K562 (cell line): Measurements from ENCODE around the gene EVC. TPM values are rescaled to one million over a fixed set of nuclear protein-coding genes. Genes with fewer than 3 reads are reported as not detected.

Source experiments
- ATAC-seq: fragments of 200-7000 bp; cut with Tn5 transposase; 3 replicates; pipeline ENCODE4 v1.9.1; 2020; ENCODE audit warnings: moderate library complexity
- BruUV-seq: library from RNA; stranded (reverse); fragments of 400-500 nt; replicated peaks from 2 replicates; lab custom pipeline; 2021; lab: Mats Ljungman, UMichigan
- CTCF ChIA-PET: fragments of 300-600 bp; formaldehyde crosslinking; extraction: SDS; loops from one replicate; lab custom pipeline; 2021; ENCODE audit warnings: low intra/inter-chr PET ratio; lab: Yijun Ruan, JAX
- POLR2A ChIA-PET: fragments of 300-600, 350-650 bp; sonication (Branson Sonifier 250); formaldehyde crosslinking; extraction: SDS; loops from one replicate; lab custom pipeline; 2021; ENCODE audit warnings: antibody characterized with exemption, inconsistent platforms; lab: Yijun Ruan, JAX
- DNase-seq, 4 experiments: peaks; one replicate each; pipeline versions ENCODE4 v3.0.0 to v3.0.0-alpha.2; 2011 to 2018; ENCODE audit warnings: low spot score in 3 of 4, mixed read lengths in 3 of 4; ENCODE audit errors: extremely low read depth in 1 of 4
- FAIRE-seq: peaks from 2 replicates; lab custom pipeline; 2011; peaks lifted over from hg19 to GRCh38; lab: Jason Lieb, UNC
- H2AFZ ChIP-seq: 2 replicates; pipeline ENCODE4 v1.6.0; 2011; ENCODE audit warnings: low read depth, low read length, control low read depth, inconsistent platforms
- H3K27ac ChIP-seq: fragments of 200-600 bp; 3 replicates; pipeline ENCODE4 v1.8.0; 2011; ENCODE audit warnings: low read depth, mild to moderate bottlenecking, control low read depth, inconsistent platforms, low read length, moderate library complexity, mixed read lengths; ENCODE audit errors: extremely low read depth
- H3K27me3 ChIP-seq, 2 experiments: fragments of 300-600 bp in 1 of 2; 2 replicates in 1 of 2; 3 replicates in 1 of 2; pipeline versions ENCODE4 v1.6.0 to v1.8.0; 2011; ENCODE audit warnings: inconsistent platforms in 2 of 2, low read length in 2 of 2, mild to moderate bottlenecking in 1 of 2, mixed read lengths in 1 of 2, moderate library complexity in 1 of 2; ENCODE audit not compliant: control insufficient read depth in 2 of 2, insufficient read depth in 2 of 2
- H3K36me3 ChIP-seq: fragments of 300-600 bp; 3 replicates; pipeline ENCODE4 v1.8.0; 2011; ENCODE audit warnings: mild to moderate bottlenecking, low read length, inconsistent platforms; ENCODE audit not compliant: control insufficient read depth, insufficient read depth
- H3K4me1 ChIP-seq, 2 experiments: fragments of 200-600 bp in 1 of 2; replicated peaks in 1 of 2; 2 replicates in 1 of 2; 3 replicates in 1 of 2; pipeline versions ENCODE4 v1.5.1 to v1.8.0; 2011; ENCODE audit warnings: inconsistent platforms in 2 of 2, low read length in 2 of 2, mild to moderate bottlenecking in 1 of 2, mixed read lengths in 1 of 2, moderate library complexity in 1 of 2; ENCODE audit not compliant: control insufficient read depth in 2 of 2, insufficient read depth in 2 of 2
- H3K4me2 ChIP-seq: 2 replicates; pipeline ENCODE4 v1.6.1; 2011; ENCODE audit warnings: low read length, control low read depth, inconsistent platforms, mixed read lengths; ENCODE audit not compliant: insufficient read depth
- H3K4me3 ChIP-seq: fragments of 200-600 bp; sonication (generic), shearing (Covaris generic); 2 replicates; pipeline ENCODE4 v1.5.1; 2016; ENCODE audit warnings: control low read depth, inconsistent platforms
- H3K79me2 ChIP-seq: fragments of 200-600 bp; 3 replicates; pipeline ENCODE4 v1.8.0; 2011; ENCODE audit warnings: low read length, inconsistent platforms; ENCODE audit not compliant: control insufficient read depth, insufficient read depth
- H3K9ac ChIP-seq, 2 experiments: 2 replicates each; pipeline versions ENCODE4 v1.6.0 to v1.6.1; 2011; ENCODE audit warnings: low read depth in 2 of 2, low read length in 2 of 2, control low read depth in 1 of 2, inconsistent platforms in 1 of 2, mild to moderate bottlenecking in 1 of 2, mixed read lengths in 1 of 2; ENCODE audit not compliant: insufficient read depth in 1 of 2
- H3K9me1 ChIP-seq: one replicate; pipeline ENCODE4 v1.6.0; 2011; ENCODE audit warnings: inconsistent platforms, mild to moderate bottlenecking, low read length, moderate library complexity; ENCODE audit not compliant: control insufficient read depth, insufficient read depth
- H3K9me3 ChIP-seq: replicated peaks from 2 replicates; pipeline ENCODE4 v1.5.1; 2011; ENCODE audit warnings: low read depth, low read length, inconsistent platforms; ENCODE audit not compliant: control insufficient read depth, insufficient read depth
- H4K20me1 ChIP-seq: replicated peaks from 2 replicates; pipeline ENCODE4 v1.6.1; 2011; ENCODE audit warnings: low read length, inconsistent platforms, mixed read lengths; ENCODE audit not compliant: control insufficient read depth, insufficient read depth
- BRF1 ChIP-seq: IDR thresholded peaks from 3 replicates; pipeline ENCODE4 v1.6.1; 2011; ENCODE audit warnings: borderline replicate concordance, mild to moderate bottlenecking; ENCODE audit not compliant: insufficient read length; ENCODE audit errors: extremely low read depth
- ETV6 ChIP-seq, 3 experiments: fragments of 150-350 bp in 1 of 3; sonication (generic) in 1 of 3; formaldehyde crosslinking in 1 of 3; IDR thresholded peaks; 2 replicates each; pipeline versions ENCODE4 v1.6.1 to v1.8.0; 2014 to 2022; ENCODE audit warnings: borderline replicate concordance in 2 of 3, low read depth in 2 of 3, antibody characterized with exemption in 1 of 3, low read length in 1 of 3, mild to moderate bottlenecking in 1 of 3, missing genetic modification reagents in 1 of 3
- MYNN ChIP-seq, 2 experiments: sonication (generic); formaldehyde crosslinking in 1 of 2; IDR thresholded peaks; 2 replicates each; pipeline versions ENCODE4 v1.5.0 to v1.6.1; 2016 to 2020; ENCODE audit warnings: antibody characterized with exemption in 1 of 2, missing genetic modification reagents in 1 of 2
- NBN ChIP-seq: fragments of 450-650 bp; IDR thresholded peaks from 2 replicates; pipeline ENCODE4 v1.6.1; 2016; ENCODE audit warnings: low read depth, mild to moderate bottlenecking
- NCOA1 ChIP-seq: fragments of 450-650 bp; IDR thresholded peaks from 2 replicates; pipeline ENCODE4 v1.6.1; 2016; ENCODE audit warnings: low read depth
- NFIX ChIP-seq: fragments of 250-450 bp; sonication (Bioruptor Pico); IDR thresholded peaks from 2 replicates; pipeline ENCODE4 v1.4.0; 2020; ENCODE audit warnings: low read depth, mild to moderate bottlenecking, moderate library complexity
- NR4A1 ChIP-seq, 2 experiments: fragments of 250-450 bp in 1 of 2; fragments of 450-650 bp in 1 of 2; sonication (Bioruptor Pico) in 1 of 2; IDR thresholded peaks; 2 replicates each; pipeline versions ENCODE4 v1.4.0 to v1.6.1; 2016 to 2020; ENCODE audit warnings: mild to moderate bottlenecking in 2 of 2, missing compliant biosample characterization in 1 of 2, missing genetic modification characterization in 1 of 2, moderate library complexity in 1 of 2
- SIRT6 ChIP-seq: IDR thresholded peaks from one replicate; pipeline ENCODE4 v1.6.1; 2012; ENCODE audit warnings: low read depth, mild to moderate bottlenecking, control low read depth, inconsistent platforms, low read length, moderate library complexity
- SNRNP70 ChIP-seq: fragments of 200-400 bp; formaldehyde crosslinking; optimal IDR thresholded peaks from 2 replicates; pipeline ENCODE3; 2017; ENCODE audit warnings: low read depth, low read length
- SRSF3 ChIP-seq: fragments of 200-400 bp; formaldehyde crosslinking; IDR thresholded peaks from 2 replicates; pipeline ENCODE4 v1.6.1; 2016; ENCODE audit warnings: mild to moderate bottlenecking, low read length, moderate library complexity; ENCODE audit not compliant: insufficient read depth
- ZNF583 ChIP-seq: fragments of 250-450 bp; sonication (Bioruptor Pico); IDR thresholded peaks from 2 replicates; pipeline ENCODE4 v1.4.0; 2020
- WGBS: fragments of 100-300 bp; shearing (Covaris generic); methylation state at CpG from one replicate; pipeline ENCODE4 v1.1.6; 2016; ENCODE audit warnings: low coverage, mixed read lengths; ENCODE audit not compliant: insufficient coverage; ENCODE audit errors: missing lambda C conversion rate; 5-methylcytosine and 5-hydroxymethylcytosine counted together
- in situ Hi-C: fragments of 300-500 bp; cut with MboI; formaldehyde crosslinking; loops from 4 replicates; pipeline ENCODE4 v1.15.0; 2018; ENCODE audit warnings: inconsistent platforms, mixed read lengths
- intact Hi-C: fragments of 100-400 bp; cut with micrococcal nuclease; formaldehyde crosslinking; loops from 2 replicates; pipeline ENCODE4 v1.14.2; 2022
- polyA plus RNA-seq, 8 experiments: library from polyadenylated mRNA; depleted of rRNA in 4 of 8; stranded (reverse) in 5 of 8; unstranded in 3 of 8; fragments of >200 nt; fragmentation: Nextera tagmentation in 2 of 8; fragmentation: Illumina TruSeq in 1 of 8; extraction: Ambion mirVana in 2 of 8; extraction: Trizol in 1 of 8; gene quantifications; 2 replicates each; pipeline versions ENCODE4 v1.2.1 to v1.2.3, GENCODE V29; 2011 to 2014; ENCODE audit warnings: inconsistent platforms in 1 of 8, missing spikeins in 1 of 8
- total RNA-seq, 7 experiments: library from RNA; depleted of rRNA in 6 of 7; stranded (reverse); fragments of >200 nt in 6 of 7; fragmentation: Illumina TruSeq in 2 of 7; extraction: Trizol in 2 of 7; gene quantifications; 2 replicates each; pipeline versions ENCODE4 v1.2.1 to v1.2.3, GENCODE V29; 2011 to 2021; ENCODE audit warnings: low replicate concordance in 1 of 7
- TF ChIP-seq, protein P1 (sequence below), 2 experiments: IDR thresholded peaks in 1 of 2; conservative IDR thresholded peaks in 1 of 2; 2 replicates each; pipeline ENCODE4 v1.6.1; 2016; ENCODE audit warnings: low read depth in 2 of 2, mild to moderate bottlenecking in 1 of 2, missing compliant biosample characterization in 1 of 2, missing genetic modification characterization in 1 of 2, moderate library complexity in 1 of 2
- TF ChIP-seq, protein P2 (sequence below): sonication (generic); formaldehyde crosslinking; IDR thresholded peaks from 2 replicates; pipeline ENCODE4 v1.8.1; 2022; ENCODE audit warnings: missing genetic modification reagents

EVC gene
- total and polyA plus RNA-seq, 9 of the 15 experiments (the other 6 are each of a cell fraction or from before 2014, with no cell fraction given), result 0.03 to 3.2 (median 1.1) TPM

DNA sequence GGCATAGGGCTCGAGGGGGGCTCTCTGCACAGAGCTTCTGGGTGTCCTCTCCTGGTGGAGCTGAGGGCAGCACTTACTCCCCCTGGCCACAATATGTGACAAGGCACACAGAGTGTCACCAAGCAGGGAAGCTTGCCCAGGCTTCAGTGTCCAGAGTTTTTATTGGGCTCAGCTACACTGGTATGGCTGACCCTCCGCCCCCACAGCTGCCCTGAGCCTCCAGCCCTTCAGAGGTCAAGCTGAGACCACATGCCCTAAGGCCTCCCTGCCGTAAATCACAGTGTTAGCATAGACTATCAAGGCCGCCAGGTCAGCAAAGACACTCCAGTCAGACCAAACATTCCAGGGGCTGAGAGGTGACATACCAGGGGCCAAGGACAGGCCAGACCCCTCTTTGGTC is 59.0 kb downstream of the EVC start:
- no peaks in the 10 kb centered on the region for H3K27me3 ChIP-seq
- no peaks in the 10 kb centered on the region for H3K36me3 ChIP-seq
- H3K9me1 ChIP-seq, result no peaks in the 10 kb centered on the region
- BruUV-seq, result no TSS peak
- no peaks in the 10 kb centered on the region for H3K9me3 ChIP-seq
- H3K27ac ChIP-seq, result no peak overlapping the region
- DNase-seq (no peak), ATAC-seq (no peak), FAIRE-seq (no peak)
- intact Hi-C loops (no loop called here), in situ Hi-C loops (no loop called here)
- H3K4me3 ChIP-seq, result no peak overlapping the region
- 16% methylated on average over 4 of the region's 4 CpGs for WGBS
- H4K20me1 ChIP-seq, result no peaks in the 10 kb centered on the region
- H3K79me2 ChIP-seq, result no peaks in the 10 kb centered on the region
- no peak overlapping the region for H3K4me2 ChIP-seq
- TF ChIP-seq ETV6 (IDR thresholded peaks at IDR 0.05; ENCODE audit: borderline replicate concordance in 1 of 2, low read depth in 2 of 2, low read length in 1 of 2) (no peak), ETV6 (CRISPR knock-in tag; IDR thresholded peaks at IDR 0.05; ENCODE audit: borderline replicate concordance) (no peak), NR4A1 (CRISPR knock-in tag; IDR thresholded peaks at IDR 0.05) (no peak), NR4A1 (tag; IDR thresholded peaks at IDR 0.05) (no peak), BRF1 (no peak), ZNF583 (CRISPR knock-in tag) (no peak), NCOA1 (no peak), SRSF3 (no peak), NFIX (CRISPR knock-in tag) (no peak), MYNN (IDR thresholded peaks at IDR 0.05) (no peak), MYNN (CRISPR knock-in tag; IDR thresholded peaks at IDR 0.05) (no peak), SNRNP70 (no peak), SIRT6 (no peak), NBN (no peak)
- TF ChIP-seq, protein P1, sequence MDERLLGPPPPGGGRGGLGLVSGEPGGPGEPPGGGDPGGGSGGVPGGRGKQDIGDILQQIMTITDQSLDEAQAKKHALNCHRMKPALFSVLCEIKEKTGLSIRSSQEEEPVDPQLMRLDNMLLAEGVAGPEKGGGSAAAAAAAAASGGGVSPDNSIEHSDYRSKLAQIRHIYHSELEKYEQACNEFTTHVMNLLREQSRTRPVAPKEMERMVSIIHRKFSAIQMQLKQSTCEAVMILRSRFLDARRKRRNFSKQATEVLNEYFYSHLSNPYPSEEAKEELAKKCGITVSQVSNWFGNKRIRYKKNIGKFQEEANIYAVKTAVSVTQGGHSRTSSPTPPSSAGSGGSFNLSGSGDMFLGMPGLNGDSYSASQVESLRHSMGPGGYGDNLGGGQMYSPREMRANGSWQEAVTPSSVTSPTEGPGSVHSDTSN (CRISPR knock-in tag; IDR thresholded peaks at IDR 0.05; ENCODE audit: low read depth), result no peak
- TF ChIP-seq, protein P1 (tag; conservative IDR thresholded peaks at IDR 0.05; ENCODE audit: low read depth), result no peak
- TF ChIP-seq, protein P2, sequence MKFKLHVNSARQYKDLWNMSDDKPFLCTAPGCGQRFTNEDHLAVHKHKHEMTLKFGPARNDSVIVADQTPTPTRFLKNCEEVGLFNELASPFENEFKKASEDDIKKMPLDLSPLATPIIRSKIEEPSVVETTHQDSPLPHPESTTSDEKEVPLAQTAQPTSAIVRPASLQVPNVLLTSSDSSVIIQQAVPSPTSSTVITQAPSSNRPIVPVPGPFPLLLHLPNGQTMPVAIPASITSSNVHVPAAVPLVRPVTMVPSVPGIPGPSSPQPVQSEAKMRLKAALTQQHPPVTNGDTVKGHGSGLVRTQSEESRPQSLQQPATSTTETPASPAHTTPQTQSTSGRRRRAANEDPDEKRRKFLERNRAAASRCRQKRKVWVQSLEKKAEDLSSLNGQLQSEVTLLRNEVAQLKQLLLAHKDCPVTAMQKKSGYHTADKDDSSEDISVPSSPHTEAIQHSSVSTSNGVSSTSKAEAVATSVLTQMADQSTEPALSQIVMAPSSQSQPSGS, result no peak
- H3K9ac ChIP-seq, result no peak overlapping the region
- ChIA-PET POLR2A (interaction anchor here (0.6 to 0.8 kb wide), 2 partner anchors 13 to 24 kb away, joined by 3 read pairs; no protein-coding TSS in a partner anchor), CTCF (no interaction called here)
- no peaks in the 10 kb centered on the region for H3K4me1 ChIP-seq
- H2AFZ ChIP-seq, result no peak overlapping the region
